NCI-H524 (cell line): ENCODE data around the gene C2.
"Not testable (repeated sequence)": the region's sequence is repeated elsewhere in the genome, so short reads cannot be mapped to it uniquely, and the experiment has no call there.

Experiments
- DNase-seq, 2 experiments: peaks; one replicate each; lab custom pipeline; 2025; lab: John Stamatoyannopoulos, UW

C2 gene

DNA sequence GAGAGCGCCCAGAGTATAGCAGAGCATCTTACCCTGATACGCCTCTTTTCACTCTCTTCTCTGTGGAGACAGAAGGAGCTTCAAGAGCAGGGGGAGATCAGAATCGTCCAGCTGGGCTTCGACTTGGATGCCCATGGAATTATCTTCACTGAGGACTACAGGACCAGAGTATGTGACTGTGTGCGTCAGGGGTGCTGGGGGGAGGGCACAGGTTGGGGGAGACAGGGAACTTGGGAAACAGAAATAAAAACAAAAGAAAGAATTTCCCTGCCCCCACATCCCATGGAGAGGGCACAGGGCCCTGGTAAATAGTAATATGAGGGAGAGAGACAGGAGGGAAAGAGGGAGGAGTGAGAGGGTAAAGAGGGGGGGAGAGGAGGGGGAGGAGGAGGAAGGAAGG lies 51.3 kb downstream of the C2 start:
- no peak for DNase-seq

DNA sequence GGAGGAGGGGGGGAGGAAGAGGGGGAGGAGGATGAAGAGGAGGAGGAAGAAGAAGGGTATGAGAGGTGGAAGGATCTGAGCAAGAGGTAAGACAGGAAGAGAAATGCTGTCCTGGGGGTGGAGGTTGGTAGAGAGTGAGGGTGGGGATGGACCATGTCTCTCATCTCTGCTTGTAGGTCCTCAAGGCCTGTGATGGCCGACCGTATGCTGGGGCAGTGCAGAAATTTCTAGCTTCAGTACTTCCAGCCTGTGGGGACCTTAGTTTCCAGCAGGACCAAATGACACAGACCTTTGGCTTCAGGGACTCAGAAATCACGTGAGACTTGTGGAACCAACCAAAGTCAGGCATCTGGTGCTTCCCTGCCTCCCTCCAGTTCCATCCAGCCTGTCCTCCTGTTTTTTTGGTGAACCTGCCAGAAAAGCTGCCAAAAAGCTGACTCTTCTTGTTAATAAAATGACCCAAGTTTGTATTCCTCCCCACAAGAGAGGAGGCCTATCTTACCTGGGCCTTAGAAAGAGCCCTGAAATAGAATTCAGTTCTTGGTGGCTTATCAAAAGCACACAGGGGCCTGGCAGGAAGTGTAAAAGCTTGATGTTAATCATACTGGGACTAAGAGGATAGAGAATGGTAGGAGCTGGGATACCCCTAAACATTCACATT lies 51.9 kb downstream of the C2 start:
- DNase-seq, result no peak

DNA sequence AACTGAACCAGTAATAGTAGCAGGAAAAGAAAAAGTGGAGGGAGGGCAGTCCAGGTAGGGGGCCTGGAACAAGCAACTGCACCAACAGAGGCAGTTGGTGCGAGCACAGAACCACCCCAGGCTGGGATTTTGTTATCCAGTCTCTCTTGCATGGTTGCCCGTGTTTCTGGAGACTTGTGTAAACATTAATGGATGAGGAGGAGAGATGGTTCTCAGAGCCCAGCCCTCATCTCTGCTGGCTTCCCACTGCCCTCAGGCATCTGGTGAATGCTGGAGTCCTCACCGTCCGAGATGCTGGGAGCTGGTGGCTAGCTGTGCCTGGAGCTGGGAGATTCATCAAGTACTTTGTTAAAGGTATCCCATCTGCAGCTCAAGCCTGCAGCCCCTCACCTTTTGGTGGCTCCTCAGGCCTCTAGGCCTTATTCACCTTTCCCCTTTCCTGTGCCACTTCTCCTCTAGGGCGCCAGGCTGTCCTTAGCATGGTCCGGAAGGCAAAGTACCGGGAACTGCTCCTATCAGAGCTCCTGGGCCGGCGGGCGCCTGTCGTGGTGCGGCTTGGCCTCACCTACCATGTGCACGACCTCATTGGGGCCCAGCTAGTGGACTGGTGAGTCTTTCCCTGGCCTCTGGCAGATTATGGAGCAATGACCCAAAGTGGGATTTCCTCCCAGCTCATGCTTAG lies 52.8 kb downstream of the C2 start:
- DNase-seq, result not testable (repeated sequence)

DNA sequence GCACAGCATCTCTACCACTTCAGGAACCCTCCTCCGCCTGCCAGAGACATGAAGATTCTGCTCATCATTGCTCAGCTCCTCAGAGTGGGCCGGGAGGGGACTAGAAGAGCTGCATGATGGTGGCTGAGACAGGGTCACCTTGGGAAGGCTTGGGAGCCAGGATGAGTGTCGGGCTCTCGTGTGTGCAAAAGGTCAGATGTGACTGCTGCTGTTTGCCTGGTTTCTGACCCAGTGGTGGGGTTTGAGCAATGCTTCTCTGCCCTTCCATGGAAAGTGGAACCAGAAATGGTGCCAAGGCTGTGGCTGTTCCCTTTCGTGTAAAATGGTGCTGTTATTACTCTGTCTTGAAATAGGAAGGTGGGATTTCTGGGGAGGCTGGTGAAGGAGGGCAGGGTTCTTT lies 53.5 kb downstream of the C2 start:
- DNase-seq, result not testable (repeated sequence)

DNA sequence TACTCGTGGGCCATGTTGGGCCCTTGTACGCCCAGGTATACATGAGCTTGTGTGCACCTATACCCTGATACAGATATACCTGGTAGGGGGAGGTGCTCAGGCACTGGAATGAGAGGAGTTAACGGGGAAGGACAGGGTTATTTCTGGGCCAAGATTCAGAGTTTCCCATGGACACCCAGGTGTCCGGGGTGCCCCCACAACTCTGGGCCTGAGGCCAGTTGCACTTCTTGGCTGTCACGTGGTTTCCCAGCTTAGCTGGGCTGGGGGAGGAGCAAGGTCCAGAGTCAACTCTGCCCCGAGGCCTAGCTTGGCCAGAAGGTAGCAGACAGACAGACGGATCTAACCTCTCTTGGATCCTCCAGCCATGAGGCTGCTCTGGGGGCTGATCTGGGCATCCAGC lies 54.2 kb downstream of the C2 start, which contains the start of gene C4A:
Gene C4A, plus strand, starts transcription at position 314 of the 400 bp plus-strand sequence. Its CDS starts 51 bp downstream, at position 365.
- not testable (repeated sequence) for DNase-seq

DNA sequence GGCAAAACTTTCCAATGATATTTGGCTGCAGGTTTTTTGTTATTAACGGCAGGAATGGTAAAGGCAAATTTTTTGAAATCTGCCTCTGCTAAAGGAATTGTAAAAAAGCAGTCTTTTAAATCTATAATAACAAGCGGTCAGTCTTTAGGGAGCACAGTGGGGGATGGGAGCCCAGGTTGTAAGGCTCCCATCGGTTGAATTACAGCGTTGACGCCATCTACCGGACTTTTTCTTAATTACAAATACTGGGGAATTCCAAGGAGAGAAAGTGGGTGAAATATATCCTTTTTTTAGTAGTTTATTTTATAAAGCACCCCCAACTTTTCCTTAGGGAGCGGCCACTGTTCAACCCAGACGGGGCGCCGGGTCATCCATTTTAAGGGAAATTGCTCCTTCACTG lies 61.8 kb downstream of the C2 start:
- not testable (repeated sequence) for DNase-seq

DNA sequence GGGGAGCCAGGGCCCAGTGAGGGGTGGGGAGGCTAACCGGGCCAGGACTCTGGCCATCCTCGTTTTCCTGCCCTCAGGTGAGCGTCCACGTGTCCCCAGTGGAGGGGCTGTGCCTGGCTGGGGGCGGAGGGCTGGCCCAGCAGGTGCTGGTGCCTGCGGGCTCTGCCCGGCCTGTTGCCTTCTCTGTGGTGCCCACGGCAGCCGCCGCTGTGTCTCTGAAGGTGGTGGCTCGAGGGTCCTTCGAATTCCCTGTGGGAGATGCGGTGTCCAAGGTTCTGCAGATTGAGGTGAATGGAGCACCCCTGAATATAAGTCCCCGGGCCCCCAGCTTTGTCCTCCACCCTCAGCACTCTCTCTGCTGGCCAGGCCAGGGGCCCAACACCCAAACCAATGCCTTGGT lies 66.9 kb downstream of the C2 start:
- DNase-seq, result not testable (repeated sequence)
